Measurements from ENCODE around the gene KSR1.

DNA sequence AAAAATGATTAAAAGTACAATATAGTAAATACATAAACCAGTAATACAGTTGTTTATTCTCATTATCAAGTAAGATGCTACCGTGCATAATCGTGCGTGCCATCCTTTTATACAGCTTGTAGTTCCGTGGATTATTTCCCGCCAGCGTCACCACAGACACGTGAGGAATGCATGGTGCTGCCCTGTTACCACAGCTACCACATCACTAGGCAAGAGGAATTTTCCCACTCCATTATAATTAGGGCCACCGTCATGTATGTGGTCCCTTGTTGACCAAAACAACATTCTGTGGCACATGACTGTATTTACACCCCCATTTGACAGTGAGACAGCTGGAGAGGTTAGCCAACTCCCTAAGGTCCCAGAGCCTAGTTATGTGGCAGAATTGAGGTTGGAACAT is 144.2 kb downstream of the KSR1 start:
- TF ChIP-seq RAD21 (IDR thresholded peaks at IDR 0.05; ENCODE audit: low read depth), result no peak
- no peak for TF ChIP-seq TAF1 (IDR thresholded peaks at IDR 0.05; ENCODE audit: low read depth)
- TF ChIP-seq YY1 (IDR thresholded peaks at IDR 0.05; ENCODE audit: low read depth), result no peak
- TF ChIP-seq TEAD4 (IDR thresholded peaks at IDR 0.05), result no peak
- TF ChIP-seq, protein P1, sequence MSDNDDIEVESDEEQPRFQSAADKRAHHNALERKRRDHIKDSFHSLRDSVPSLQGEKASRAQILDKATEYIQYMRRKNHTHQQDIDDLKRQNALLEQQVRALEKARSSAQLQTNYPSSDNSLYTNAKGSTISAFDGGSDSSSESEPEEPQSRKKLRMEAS (IDR thresholded peaks at IDR 0.05), result no peak
- TF ChIP-seq CEBPB (IDR thresholded peaks at IDR 0.05), result no peak
- TF ChIP-seq, protein P2, sequence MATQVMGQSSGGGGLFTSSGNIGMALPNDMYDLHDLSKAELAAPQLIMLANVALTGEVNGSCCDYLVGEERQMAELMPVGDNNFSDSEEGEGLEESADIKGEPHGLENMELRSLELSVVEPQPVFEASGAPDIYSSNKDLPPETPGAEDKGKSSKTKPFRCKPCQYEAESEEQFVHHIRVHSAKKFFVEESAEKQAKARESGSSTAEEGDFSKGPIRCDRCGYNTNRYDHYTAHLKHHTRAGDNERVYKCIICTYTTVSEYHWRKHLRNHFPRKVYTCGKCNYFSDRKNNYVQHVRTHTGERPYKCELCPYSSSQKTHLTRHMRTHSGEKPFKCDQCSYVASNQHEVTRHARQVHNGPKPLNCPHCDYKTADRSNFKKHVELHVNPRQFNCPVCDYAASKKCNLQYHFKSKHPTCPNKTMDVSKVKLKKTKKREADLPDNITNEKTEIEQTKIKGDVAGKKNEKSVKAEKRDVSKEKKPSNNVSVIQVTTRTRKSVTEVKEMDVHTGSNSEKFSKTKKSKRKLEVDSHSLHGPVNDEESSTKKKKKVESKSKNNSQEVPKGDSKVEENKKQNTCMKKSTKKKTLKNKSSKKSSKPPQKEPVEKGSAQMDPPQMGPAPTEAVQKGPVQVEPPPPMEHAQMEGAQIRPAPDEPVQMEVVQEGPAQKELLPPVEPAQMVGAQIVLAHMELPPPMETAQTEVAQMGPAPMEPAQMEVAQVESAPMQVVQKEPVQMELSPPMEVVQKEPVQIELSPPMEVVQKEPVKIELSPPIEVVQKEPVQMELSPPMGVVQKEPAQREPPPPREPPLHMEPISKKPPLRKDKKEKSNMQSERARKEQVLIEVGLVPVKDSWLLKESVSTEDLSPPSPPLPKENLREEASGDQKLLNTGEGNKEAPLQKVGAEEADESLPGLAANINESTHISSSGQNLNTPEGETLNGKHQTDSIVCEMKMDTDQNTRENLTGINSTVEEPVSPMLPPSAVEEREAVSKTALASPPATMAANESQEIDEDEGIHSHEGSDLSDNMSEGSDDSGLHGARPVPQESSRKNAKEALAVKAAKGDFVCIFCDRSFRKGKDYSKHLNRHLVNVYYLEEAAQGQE (IDR thresholded peaks at IDR 0.05; ENCODE audit: low read depth), result no peak
- no peak for TF ChIP-seq EP300 (IDR thresholded peaks at IDR 0.05; ENCODE audit: borderline replicate concordance)
- no peak for TF ChIP-seq FOXM1 (IDR thresholded peaks at IDR 0.05; ENCODE audit: borderline replicate concordance, low read depth)
- TF ChIP-seq, protein P3, sequence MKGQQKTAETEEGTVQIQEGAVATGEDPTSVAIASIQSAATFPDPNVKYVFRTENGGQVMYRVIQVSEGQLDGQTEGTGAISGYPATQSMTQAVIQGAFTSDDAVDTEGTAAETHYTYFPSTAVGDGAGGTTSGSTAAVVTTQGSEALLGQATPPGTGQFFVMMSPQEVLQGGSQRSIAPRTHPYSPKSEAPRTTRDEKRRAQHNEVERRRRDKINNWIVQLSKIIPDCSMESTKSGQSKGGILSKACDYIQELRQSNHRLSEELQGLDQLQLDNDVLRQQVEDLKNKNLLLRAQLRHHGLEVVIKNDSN (IDR thresholded peaks at IDR 0.05), result no peak
- no peak for TF ChIP-seq CREB1 (IDR thresholded peaks at IDR 0.05; ENCODE audit: low read depth)
- TF ChIP-seq EGR1 (IDR thresholded peaks at IDR 0.05), result no peak
- TF ChIP-seq NFIC (IDR thresholded peaks at IDR 0.05), result no peak
- no peak for TF ChIP-seq TCF12 (IDR thresholded peaks at IDR 0.05; ENCODE audit: low read depth)
